Measurements from ENCODE around the gene PRSS1.
"Not testable (repeated sequence)": the region's sequence is repeated elsewhere in the genome, so short reads cannot be mapped to it uniquely, and the experiment has no call there.

- not testable (repeated sequence) for TF ChIP-seq CTCF (IDR thresholded peaks at IDR 0.05; ENCODE audit: low read depth, low read length); EZH2phosphoT487 (IDR thresholded peaks at IDR 0.05; ENCODE audit: low read depth)
Measured at GRCh38 chr7:142761606-142762005, 12.3 kb downstream of the PRSS1 start.
